ENCODE data around the gene KMT5B.

DNA sequence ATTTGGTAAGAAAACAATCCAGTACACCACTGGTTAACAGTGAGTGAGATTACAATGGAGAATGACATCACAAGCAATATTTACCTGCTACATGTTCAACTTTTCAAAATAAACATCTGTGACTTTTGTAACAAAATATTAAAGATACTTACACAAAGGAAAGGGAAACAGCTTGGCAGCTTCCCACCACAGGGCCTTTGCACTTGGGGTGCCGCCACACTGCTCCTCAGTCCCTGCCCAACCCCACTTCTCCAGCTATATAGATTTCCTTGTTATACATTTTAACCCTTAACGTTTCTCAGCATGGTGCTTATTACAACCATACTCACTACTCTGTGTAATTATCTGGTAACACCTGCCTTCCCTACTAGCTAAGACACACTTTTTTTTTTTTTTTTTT lies 10.9 kb downstream of the KMT5B start:
- no peak for TF ChIP-seq SRF (IDR thresholded peaks at IDR 0.05; ENCODE audit: low read depth)
- TF ChIP-seq CTCF (IDR thresholded peaks at IDR 0.05 in 2 of 3, conservative IDR thresholded peaks at IDR 0.05 in 1 of 3; ENCODE audit: borderline replicate concordance in 1 of 3, insufficient read depth in 1 of 3, low read depth in 2 of 3, low read length in 2 of 3), result no peak
- no peak for TF ChIP-seq RAD21 (IDR thresholded peaks at IDR 0.05; ENCODE audit: low read depth)
- TF ChIP-seq JUND (IDR thresholded peaks at IDR 0.05), result no peak
- no peak for TF ChIP-seq POLR2AphosphoS5 (IDR thresholded peaks at IDR 0.05; ENCODE audit: low read depth, low read length)
- no peak for TF ChIP-seq SIN3A (IDR thresholded peaks at IDR 0.05; ENCODE audit: low read depth)
- TF ChIP-seq ELF1 (IDR thresholded peaks at IDR 0.05; ENCODE audit: borderline replicate concordance, low read depth), result no peak

All from HCT116 (cell line).